ENCODE results near the gene GMCL1. TPM values are rescaled to one million over a fixed set of nuclear protein-coding genes. Genes with fewer than 3 reads are reported as not detected.

The GMCL1 gene
- total RNA-seq, 1 experiment from 2014 or later, result 12.7 TPM

DNA sequence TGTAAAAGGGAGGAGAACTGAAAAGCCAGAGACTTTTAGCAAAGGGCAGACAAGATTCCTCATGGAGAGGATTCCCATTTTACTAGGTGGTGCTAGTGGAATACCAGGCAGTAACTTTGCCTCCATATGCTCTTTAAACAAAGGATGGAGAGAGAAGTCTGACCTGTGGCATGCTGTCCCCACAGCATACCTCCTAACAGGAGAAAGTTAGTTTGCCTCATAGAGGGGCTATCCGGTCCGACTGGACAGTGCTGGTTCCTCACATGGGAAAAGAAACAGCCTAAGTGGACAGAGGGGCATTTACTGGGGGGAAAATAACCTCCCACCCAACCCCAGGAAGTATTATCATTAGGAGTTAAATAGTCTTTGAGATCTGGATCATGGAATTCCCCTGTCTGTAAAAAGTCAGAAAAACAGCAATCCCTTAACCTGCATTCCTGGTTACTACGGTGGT is 31.6 kb upstream of the GMCL1 start:
- ATAC-seq (peak; percentile 33), DNase-seq (no peak)
- no peak for TF ChIP-seq EZH2 (IDR thresholded peaks at IDR 0.05; ENCODE audit: low read length, unreplicated experiment)
- no peak for TF ChIP-seq EZH2phosphoT487 (IDR thresholded peaks at IDR 0.05; ENCODE audit: borderline replicate concordance, low read length)
- TF ChIP-seq, protein P1, sequence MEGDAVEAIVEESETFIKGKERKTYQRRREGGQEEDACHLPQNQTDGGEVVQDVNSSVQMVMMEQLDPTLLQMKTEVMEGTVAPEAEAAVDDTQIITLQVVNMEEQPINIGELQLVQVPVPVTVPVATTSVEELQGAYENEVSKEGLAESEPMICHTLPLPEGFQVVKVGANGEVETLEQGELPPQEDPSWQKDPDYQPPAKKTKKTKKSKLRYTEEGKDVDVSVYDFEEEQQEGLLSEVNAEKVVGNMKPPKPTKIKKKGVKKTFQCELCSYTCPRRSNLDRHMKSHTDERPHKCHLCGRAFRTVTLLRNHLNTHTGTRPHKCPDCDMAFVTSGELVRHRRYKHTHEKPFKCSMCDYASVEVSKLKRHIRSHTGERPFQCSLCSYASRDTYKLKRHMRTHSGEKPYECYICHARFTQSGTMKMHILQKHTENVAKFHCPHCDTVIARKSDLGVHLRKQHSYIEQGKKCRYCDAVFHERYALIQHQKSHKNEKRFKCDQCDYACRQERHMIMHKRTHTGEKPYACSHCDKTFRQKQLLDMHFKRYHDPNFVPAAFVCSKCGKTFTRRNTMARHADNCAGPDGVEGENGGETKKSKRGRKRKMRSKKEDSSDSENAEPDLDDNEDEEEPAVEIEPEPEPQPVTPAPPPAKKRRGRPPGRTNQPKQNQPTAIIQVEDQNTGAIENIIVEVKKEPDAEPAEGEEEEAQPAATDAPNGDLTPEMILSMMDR (conservative IDR thresholded peaks at IDR 0.05; ENCODE audit: low read depth, low read length), result no peak
- ChIA-PET CTCF (no interaction called here), POLR2A (ENCODE audit: unreplicated experiment) (no interaction called here)
- peak overlapping the region; percentile 55 for H3K4me2 ChIP-seq (ENCODE audit: low read length)
- H3K9me2 ChIP-seq (replicated peaks; ENCODE audit: low read length), result no peaks in the 10 kb centered on the region
- no peaks in the 10 kb centered on the region for H3F3A ChIP-seq (ENCODE audit: low read length, unreplicated experiment)
- no peaks in the 10 kb centered on the region for H3K9me3 ChIP-seq (ENCODE audit: low read length)
- no peaks in the 10 kb centered on the region for H4K20me1 ChIP-seq (ENCODE audit: low read length)
- no peak overlapping the region for H3K4me3 ChIP-seq (ENCODE audit: low read length)
- no peak overlapping the region for H2AFZ ChIP-seq (ENCODE audit: low read length)
- no TSS peak for BruUV-seq (replicated peaks)
- peaks cover 15% of the 10 kb centered on the region for H3K4me1 ChIP-seq (ENCODE audit: insufficient read depth, low read length)
- H3K79me2 ChIP-seq (ENCODE audit: low read length), result no peaks in the 10 kb centered on the region
- intact Hi-C loops (cut with micrococcal nuclease), result no loop called here
- no peaks in the 10 kb centered on the region for H3K27me3 ChIP-seq (ENCODE audit: low read length)
- H3K36me3 ChIP-seq (ENCODE audit: low read depth, low read length), result 0 out of 2 replicates have a peak, but pooled peaks cover 2% of the 10 kb centered on the region
- no peak overlapping the region for H3K9ac ChIP-seq (ENCODE audit: low read length)
- H3K27ac ChIP-seq (ENCODE audit: low read length), result no peak overlapping the region

DNA sequence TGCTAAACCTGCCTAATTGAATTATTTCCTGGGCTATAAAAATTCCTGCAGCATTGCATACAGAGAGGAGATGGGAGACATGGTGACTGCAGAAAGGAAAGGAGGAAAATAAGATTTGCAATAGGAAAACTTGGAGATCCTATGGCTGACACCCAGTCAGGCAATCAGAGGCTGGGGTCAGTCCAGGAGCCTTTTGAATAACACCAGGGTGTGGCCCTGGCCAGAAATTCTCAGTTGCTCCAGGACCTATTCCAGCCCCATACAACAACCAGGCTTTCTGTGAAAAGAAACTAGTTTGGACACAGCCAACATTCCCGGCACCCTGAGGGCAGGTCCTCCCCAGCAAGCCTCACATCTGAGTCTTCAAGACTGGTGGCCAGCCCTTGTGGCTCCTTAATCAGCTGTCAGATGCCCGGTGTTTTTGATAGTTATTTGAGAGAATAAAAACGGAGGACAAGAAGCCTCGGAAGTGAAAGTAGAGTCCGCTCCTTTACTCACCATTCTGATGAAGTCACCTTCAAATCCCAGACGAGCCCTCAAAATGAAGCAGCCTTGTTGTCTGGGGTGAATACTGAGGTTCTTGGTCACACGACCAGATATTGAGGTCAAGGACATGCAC is 31.1 kb upstream of the GMCL1 start:
- Histone ChIP-seq H3K4me2 (ENCODE audit: low read length) (peak overlapping the region; percentile 55), H3K9me3 (ENCODE audit: low read length) (no peaks in the 10 kb centered on the region), H3K79me2 (ENCODE audit: low read length) (no peaks in the 10 kb centered on the region), H3K27me3 (ENCODE audit: low read length) (no peaks in the 10 kb centered on the region), H2AFZ (ENCODE audit: low read length) (no peak overlapping the region), H3K36me3 (ENCODE audit: low read depth, low read length) (0 out of 2 replicates have a peak, but pooled peaks cover 2% of the 10 kb centered on the region), H4K20me1 (ENCODE audit: low read length) (no peaks in the 10 kb centered on the region), H3K9me2 (replicated peaks; ENCODE audit: low read length) (no peaks in the 10 kb centered on the region), H3K4me3 (ENCODE audit: low read length) (no peak overlapping the region), H3K4me1 (ENCODE audit: insufficient read depth, low read length) (peaks cover 15% of the 10 kb centered on the region), H3F3A (ENCODE audit: low read length, unreplicated experiment) (no peaks in the 10 kb centered on the region), H3K27ac (ENCODE audit: low read length) (no peak overlapping the region), H3K9ac (ENCODE audit: low read length) (no peak overlapping the region)
- intact Hi-C loops (cut with micrococcal nuclease), result no loop called here
- ATAC-seq (peak; percentile 93), DNase-seq (peak; percentile 59)
- ChIA-PET POLR2A (ENCODE audit: unreplicated experiment) (interaction anchor here (0.5 to 0.7 kb wide), 2 partner anchors 47 to 57 kb away, joined by 3 to 7 read pairs; no protein-coding TSS in a partner anchor), CTCF (no interaction called here)
- TF ChIP-seq, protein P1 (conservative IDR thresholded peaks at IDR 0.05; ENCODE audit: low read depth, low read length), result no peak
- TF ChIP-seq EZH2phosphoT487 (IDR thresholded peaks at IDR 0.05; ENCODE audit: borderline replicate concordance, low read length), result no peak
- no peak for TF ChIP-seq EZH2 (IDR thresholded peaks at IDR 0.05; ENCODE audit: low read length, unreplicated experiment)
- BruUV-seq (replicated peaks), result no TSS peak

DNA sequence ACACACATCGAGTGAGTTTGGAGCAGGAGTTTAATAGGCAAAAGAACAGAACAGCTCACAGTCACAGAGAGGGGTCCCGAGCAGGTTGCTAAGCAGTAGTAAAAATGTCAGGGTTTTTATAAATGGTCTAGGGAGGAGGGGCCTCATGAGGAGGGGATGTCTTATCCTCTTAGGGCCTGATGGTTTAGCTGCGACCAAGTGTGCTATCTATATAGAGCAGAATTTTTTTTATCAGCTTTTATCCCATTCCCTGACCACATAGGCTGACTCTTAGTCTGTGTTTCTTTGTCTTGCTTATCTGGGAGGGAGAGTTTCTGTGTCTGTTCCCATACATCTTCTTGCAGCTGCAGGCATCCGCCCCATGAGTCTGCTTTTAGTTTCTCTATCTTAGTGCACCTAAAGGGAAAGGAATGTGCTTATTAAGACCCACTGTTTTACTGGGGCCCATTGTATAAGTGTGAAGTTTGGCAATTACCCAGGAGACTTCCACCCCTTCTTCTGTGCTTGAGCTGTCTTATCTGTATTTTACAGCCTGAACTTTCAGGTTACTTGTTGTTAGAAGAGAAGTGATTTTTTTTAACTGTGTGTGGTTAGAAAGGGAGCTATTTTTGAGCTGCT is 30.4 kb upstream of the GMCL1 start:
- Histone ChIP-seq H4K20me1 (ENCODE audit: low read length) (no peaks in the 10 kb centered on the region), H3K36me3 (ENCODE audit: low read depth, low read length) (0 out of 2 replicates have a peak, but pooled peaks cover 2% of the 10 kb centered on the region), H3K4me3 (ENCODE audit: low read length) (no peak overlapping the region), H3K9me2 (replicated peaks; ENCODE audit: low read length) (no peaks in the 10 kb centered on the region), H3K4me1 (ENCODE audit: insufficient read depth, low read length) (peaks cover 15% of the 10 kb centered on the region), H3K9me3 (ENCODE audit: low read length) (no peaks in the 10 kb centered on the region), H3K27me3 (ENCODE audit: low read length) (no peaks in the 10 kb centered on the region), H3K79me2 (ENCODE audit: low read length) (no peaks in the 10 kb centered on the region), H2AFZ (ENCODE audit: low read length) (no peak overlapping the region), H3K4me2 (ENCODE audit: low read length) (peak overlapping the region; percentile 55), H3K27ac (ENCODE audit: low read length) (no peak overlapping the region), H3K9ac (ENCODE audit: low read length) (no peak overlapping the region), H3F3A (ENCODE audit: low read length, unreplicated experiment) (no peaks in the 10 kb centered on the region)
- POLR2A ChIA-PET (ENCODE audit: unreplicated experiment), result interaction anchor here (0.5 to 0.7 kb wide), 2 partner anchors 47 to 57 kb away, joined by 3 to 7 read pairs; no protein-coding TSS in a partner anchor
- ATAC-seq (no peak), DNase-seq (no peak)
- intact Hi-C loops (cut with micrococcal nuclease), result no loop called here
- CTCF ChIA-PET, result interaction anchor here (1.1 kb wide), 1 partner anchor 74 kb away, joined by 5 read pairs; no protein-coding TSS in a partner anchor
- TF ChIP-seq EZH2phosphoT487 (IDR thresholded peaks at IDR 0.05; ENCODE audit: borderline replicate concordance, low read length) (no peak), EZH2 (IDR thresholded peaks at IDR 0.05; ENCODE audit: low read length, unreplicated experiment) (no peak)
- TF ChIP-seq, protein P1 (conservative IDR thresholded peaks at IDR 0.05; ENCODE audit: low read depth, low read length), result no peak
- no TSS peak for BruUV-seq (replicated peaks)
